Body of pancreas (tissue), 4 donors: ENCODE results near the gene KANTR. TPM values are rescaled to one million over a fixed set of nuclear protein-coding genes. Genes with fewer than 3 reads are reported as not detected.

Experiments
- ATAC-seq: fragments of 150-250 bp; one replicate; pipeline ENCODE4 v1.9.1; 2016
- DNase-seq, 4 donors: peaks; one replicate each; pipeline ENCODE4 v3.0.0-alpha.2; 2019
- H3K27ac ChIP-seq, 4 donors: fragments of 200-600 bp; sonication (generic); 1 replicate in 3 of 4; 2 replicates in 1 of 4; pipeline versions ENCODE4 v1.5.1 to v1.6.1; 2016 to 2019; ENCODE audit warnings: mild to moderate bottlenecking in 1 of 4, mixed read lengths in 1 of 4, moderate library complexity in 1 of 4
- H3K27me3 ChIP-seq, 2 donors: fragments of 200-600 bp; sonication (generic); one replicate each; pipeline ENCODE4 v1.6.0; 2016; ENCODE audit warnings: mild to moderate bottlenecking in 1 of 2
- H3K36me3 ChIP-seq, 2 donors: fragments of 200-600 bp; sonication (generic); replicated peaks in 1 of 2; 2 replicates each; pipeline ENCODE4 v1.5.1; 2016; ENCODE audit warnings: low read depth in 2 of 2; ENCODE audit not compliant: insufficient read depth in 1 of 2
- H3K4me1 ChIP-seq: fragments of 200-600 bp; sonication (generic); one replicate; pipeline ENCODE4 v1.6.0; 2016
- H3K4me3 ChIP-seq, 2 donors: fragments of 200-600 bp; sonication (generic); 1 replicate in 1 of 2; 2 replicates in 1 of 2; pipeline ENCODE4 v1.5.1; 2016 to 2019
- H3K9me3 ChIP-seq, 3 donors: fragments of 200-600 bp; sonication (generic); 1 replicate in 2 of 3; 2 replicates in 1 of 3; pipeline ENCODE4 v1.5.1; 2016
- POLR2A ChIP-seq, 3 donors: fragments of 450-650 bp; IDR thresholded peaks; one replicate each; pipeline ENCODE4 v1.6.1; 2016; ENCODE audit warnings: antibody characterized with exemption in 3 of 3, mild to moderate bottlenecking in 2 of 3
- WGBS, 2 donors: methylation state at CpG; one replicate each; pipeline ENCODE4 v1.1.5; 2017; 5-methylcytosine and 5-hydroxymethylcytosine counted together
- intact Hi-C: fragments of 100-400 bp; cut with DNase I; formaldehyde crosslinking; loops from one replicate; pipeline ENCODE4 v1.15.1; 2023
- small RNA-seq: library from RNA; depleted of rRNA; stranded (forward); fragments of <200 nt; gene quantifications from one replicate; pipeline ENCODE3, GENCODE V24; 2016
- total RNA-seq, 2 donors: library from RNA; depleted of rRNA; stranded (reverse); fragments of >200 nt; gene quantifications; one replicate each; pipeline ENCODE4 v1.1.0, GENCODE V29; 2016
- TF ChIP-seq, protein P1 (sequence below), 7 experiments: fragments of 450-650 bp in 4 of 7; fragments of 200-600 bp in 3 of 7; sonication (generic) in 3 of 7; IDR thresholded peaks; one replicate each; pipeline ENCODE4 v1.5.1; 2016 to 2019; ENCODE audit warnings: antibody characterized with exemption in 7 of 7

The KANTR gene
- total RNA-seq, 2 donors from 2014 or later = 12.2 to 13.0 TPM

DNA sequence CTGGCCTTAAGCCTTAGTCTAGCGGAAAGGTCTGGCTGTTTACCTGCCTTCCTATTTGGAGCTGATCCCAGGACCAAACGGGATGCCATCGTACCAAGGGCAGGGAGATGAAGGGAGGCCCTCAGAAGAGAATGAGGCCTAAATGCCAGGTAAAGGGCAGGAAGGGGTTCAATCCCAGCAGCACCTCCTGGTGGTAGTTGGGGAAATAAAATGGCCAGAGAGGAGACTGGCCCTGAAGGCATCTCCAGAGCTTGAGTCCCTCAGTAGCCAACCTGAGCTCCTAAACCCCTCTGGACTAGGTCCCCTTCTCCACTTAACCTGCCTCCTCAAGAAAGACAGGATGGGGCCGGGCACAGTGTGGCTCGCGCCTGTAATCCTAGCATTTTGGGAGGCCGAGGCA is 77.4 kb downstream of the KANTR start:
- intact Hi-C loops = no loop called here
- H3K27ac ChIP-seq = no peak overlapping the region
- no peak for ATAC-seq
- no peaks in the 10 kb centered on the region for H3K4me1 ChIP-seq
- H3K27me3 ChIP-seq = no peaks in the 10 kb centered on the region
- no peaks in the 10 kb centered on the region for H3K36me3 ChIP-seq
- DNase-seq = no peak
- H3K4me3 ChIP-seq = no peak overlapping the region
- no peaks in the 10 kb centered on the region for H3K9me3 ChIP-seq
- WGBS, 2 donors = 80 to 100% methylated on average over 1 to 5 of the region's 7 CpGs
- TF ChIP-seq, protein P1, sequence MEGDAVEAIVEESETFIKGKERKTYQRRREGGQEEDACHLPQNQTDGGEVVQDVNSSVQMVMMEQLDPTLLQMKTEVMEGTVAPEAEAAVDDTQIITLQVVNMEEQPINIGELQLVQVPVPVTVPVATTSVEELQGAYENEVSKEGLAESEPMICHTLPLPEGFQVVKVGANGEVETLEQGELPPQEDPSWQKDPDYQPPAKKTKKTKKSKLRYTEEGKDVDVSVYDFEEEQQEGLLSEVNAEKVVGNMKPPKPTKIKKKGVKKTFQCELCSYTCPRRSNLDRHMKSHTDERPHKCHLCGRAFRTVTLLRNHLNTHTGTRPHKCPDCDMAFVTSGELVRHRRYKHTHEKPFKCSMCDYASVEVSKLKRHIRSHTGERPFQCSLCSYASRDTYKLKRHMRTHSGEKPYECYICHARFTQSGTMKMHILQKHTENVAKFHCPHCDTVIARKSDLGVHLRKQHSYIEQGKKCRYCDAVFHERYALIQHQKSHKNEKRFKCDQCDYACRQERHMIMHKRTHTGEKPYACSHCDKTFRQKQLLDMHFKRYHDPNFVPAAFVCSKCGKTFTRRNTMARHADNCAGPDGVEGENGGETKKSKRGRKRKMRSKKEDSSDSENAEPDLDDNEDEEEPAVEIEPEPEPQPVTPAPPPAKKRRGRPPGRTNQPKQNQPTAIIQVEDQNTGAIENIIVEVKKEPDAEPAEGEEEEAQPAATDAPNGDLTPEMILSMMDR (IDR thresholded peaks at IDR 0.05) = no peak
- TF ChIP-seq POLR2A (IDR thresholded peaks at IDR 0.05) = no peak

Small RNA genes within 50 kb of the gene (small RNA-seq; reads per million reads assigned to genes)
- gene AL139396.1 = not detected
- gene AL591212.2 = not detected

Other genes with a start within 250 kb of the KANTR start
- not detected for gene XAGE3, start 226.1 kb upstream of the KANTR start, total RNA-seq
- gene FAM156B, start 196.8 kb upstream of the KANTR start, total RNA-seq = 10 to 100 TPM in 1 of 2 donors, 1 to 10 TPM in 1; 8.0 to 44.8 TPM
- gene FAM156A, start 135.6 kb upstream of the KANTR start, total RNA-seq = 10 to 100 TPM; 20.1 to 24.6 TPM
- under 1 TPM; 0.26 to 0.66 TPM for gene GPR173, start 45.4 kb upstream of the KANTR start, total RNA-seq
- gene TSPYL2, start 11.8 kb upstream of the KANTR start, total RNA-seq = 10 to 100 TPM; 28.3 to 40.5 TPM
- 100 to 1,000 TPM in 1 of 2 donors, 10 to 100 TPM in 1; 65.1 to 171 TPM for gene KDM5C, start 131.1 kb downstream of the KANTR start, total RNA-seq
- gene IQSEC2, start 187.4 kb downstream of the KANTR start, total RNA-seq = 10 to 100 TPM; 12.7 to 30.3 TPM